Stimulated activated CD4-positive, alpha-beta T cell treated with anti-CD3 and anti-CD28 coated beads, Interleukin-4, amount 100 ng/mL, for 48 hours (primary cell): Measurements from ENCODE around the gene BCAM.
"Not testable (repeated sequence)": the region's sequence is repeated elsewhere in the genome, so short reads cannot be mapped to it uniquely, and the experiment has no call there.

ENCODE experiments used
- DNase-seq, 2 donors: peaks; one replicate each; pipeline ENCODE4 v3.0.0-alpha.2; 2020; ENCODE audit warnings: low read depth in 2 of 2

Gene BCAM

DNA sequence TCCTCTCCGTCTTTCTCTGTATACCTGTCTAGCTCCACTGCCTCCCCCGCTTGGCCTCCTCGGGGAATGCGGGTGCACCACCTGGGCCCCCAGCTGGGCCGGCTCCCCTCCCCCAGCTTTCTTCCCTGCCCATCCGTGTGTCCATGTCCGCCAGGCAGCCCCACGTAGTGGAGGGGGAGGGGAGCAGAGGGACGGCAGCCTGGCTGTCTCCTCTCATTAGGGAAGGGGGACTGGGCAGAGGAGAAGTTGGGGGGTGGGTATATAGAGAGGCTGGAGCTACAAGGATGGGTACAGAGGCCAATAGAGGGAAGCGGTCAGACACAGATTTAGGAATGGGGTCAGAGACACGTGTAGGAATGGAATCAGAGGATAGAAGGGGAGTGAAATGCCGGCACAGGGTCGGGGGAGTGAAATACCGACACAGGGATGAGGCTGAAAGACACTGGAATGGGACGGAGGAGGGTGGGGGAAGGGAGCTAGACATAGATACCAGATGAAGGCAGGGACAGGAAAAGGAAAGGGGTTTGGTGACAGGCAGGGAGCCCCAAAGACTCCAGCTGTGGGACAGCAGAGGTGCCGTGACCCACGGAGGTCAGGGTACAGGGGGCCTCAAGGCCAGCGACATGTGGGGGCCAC lies 40.0 kb downstream of the BCAM start:
- DNase-seq, result no peak

DNA sequence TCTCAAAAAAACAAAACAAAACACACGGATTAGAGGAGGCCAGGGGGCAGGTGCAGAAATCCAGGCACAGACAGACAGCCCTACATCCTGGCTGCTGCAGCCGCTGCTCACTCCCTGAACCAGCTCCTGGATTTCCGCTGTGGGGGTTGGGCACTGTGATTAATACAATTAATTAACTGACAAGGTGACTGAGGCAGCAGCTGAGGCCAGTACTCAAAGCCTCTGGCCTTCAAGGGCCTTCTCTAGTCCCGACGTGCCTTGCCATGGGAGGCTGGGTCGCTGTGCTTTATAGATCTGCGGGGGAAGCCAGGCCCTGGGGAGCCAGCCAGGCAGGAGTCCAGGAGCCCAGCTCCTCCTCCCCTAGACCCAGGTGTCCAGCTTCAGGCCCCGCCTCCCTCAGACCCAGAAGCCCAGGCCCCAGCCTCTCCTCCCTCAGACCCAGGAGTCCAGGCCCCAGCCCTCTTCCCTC lies 41.8 kb downstream of the BCAM start:
- DNase-seq, result no peak

DNA sequence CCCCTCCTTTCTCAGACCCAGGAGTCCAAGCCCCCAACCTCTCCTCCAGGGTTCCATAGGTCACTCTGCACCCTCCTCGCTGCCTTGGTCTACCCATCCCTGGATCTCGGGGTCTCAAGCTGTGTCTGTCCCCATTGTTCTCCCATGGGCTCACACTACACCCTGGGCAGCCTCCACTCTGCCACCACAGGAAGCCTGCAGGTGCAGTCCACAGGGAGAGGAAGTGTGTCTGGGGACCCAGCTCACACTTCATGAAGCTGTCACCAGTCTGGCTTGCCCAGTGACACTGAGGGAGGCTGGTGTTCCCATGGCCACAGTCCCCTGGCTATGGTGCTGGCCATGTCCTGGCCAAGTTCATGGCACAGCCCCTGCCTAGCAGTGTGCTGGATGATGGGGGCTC lies 42.5 kb downstream of the BCAM start:
- DNase-seq, result no peak

DNA sequence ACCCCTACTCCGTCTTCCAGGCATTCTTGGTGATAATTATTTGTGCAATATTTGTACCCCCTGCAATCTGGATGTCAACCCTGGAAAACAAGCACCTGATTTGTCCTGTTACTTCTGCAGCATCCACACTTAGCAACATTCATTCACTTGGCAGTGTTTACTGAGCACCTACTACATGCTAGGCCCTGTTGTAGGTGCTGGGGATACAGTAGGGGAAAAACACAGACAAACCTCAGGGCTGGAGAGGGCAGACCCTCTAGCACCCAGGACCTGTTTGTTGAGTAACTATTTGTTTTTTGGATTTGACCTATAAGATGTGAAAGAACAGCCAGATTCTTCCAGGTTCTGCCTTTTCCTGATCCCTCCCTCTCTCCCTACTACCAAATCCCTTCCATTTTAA lies 46.7 kb downstream of the BCAM start:
- DNase-seq, result no peak

DNA sequence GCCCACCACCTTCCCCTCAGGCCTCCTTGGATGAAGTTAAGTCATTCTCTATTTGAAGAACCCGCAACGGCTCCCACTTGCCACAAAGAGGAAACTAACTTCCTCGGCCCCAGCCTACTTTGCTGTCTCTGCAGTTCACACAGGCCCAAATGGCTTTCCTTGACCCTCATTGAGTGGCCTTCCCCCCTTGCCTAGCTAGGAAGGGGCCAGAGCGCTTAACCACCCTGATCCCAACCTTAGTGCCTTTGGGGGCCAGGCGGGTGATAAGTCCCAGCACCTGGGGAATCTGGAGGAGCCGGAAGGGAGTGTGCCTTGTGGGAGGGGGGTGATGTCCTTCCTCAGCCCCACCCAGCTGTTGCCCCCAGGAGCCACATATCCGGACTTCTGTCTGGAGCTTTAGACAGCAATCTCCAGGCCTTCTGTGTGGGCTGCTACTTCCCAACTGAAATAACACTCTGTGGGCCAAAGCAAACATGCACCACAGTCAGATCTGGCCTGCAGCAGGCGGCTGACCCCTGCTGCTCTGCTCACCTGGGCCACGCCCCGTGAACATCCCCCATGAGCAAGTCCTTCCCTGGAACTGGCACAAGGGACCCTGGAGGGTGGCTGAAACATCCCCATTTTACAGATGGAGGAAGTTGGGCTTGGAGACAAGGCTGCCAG lies 47.6 kb downstream of the BCAM start:
- DNase-seq, result no peak

DNA sequence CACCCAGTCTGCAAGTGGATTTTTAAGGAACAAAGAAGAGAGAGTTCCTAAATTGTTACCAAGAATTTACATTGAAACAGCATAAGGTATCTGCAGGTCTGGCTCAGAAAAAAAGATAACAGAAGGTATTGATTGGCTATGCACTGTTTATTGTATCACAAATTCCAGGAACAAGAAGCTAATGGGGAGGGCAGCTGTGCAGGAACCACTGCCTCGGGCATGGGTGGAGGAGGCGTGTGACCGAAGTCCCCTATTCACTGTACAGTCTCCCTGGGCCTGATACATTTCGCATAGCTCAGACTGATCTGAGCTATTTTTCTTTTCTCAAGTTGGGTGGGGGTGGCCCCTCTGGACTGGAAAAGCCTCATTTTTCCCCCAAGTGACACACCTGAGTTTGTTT lies 48.9 kb downstream of the BCAM start:
- DNase-seq, result no peak

DNA sequence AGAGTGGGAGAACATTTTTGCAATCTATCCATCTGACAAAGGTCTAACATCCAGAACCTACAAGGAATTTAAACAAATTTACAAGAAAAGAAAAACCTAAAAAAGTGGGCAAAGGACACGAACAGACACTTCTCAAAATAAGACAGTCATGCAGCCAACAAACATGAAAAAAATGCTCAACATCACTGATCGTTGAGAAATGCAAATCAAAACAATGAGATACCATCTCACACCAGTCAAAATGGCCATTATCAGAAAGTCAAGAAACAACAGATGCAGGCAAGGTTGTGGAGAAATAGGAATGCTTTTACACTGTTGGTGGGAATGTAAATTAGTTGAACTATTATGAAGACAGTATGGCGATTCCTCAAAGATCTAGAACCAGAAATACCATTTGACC lies 52.7 kb downstream of the BCAM start:
- not testable (repeated sequence) for DNase-seq

DNA sequence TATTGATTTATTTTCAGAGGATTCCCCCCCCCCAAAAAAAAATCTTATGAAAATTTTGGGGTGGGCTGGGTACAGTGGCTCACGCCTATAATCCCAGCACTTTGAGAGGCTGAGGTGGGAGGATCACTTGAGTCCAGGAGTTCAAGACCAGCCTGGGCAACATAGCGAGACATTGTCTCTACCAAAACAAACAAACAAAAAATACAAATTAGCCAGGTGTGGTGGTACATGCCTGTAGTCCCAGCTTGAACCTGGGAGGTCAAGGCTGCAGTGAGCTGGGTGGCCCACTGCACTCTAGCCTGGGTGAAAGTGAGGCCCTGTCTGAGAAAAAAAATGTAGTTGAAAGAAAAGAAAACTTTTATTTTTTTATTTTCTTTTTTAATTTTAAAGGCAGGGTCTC lies 55.1 kb downstream of the BCAM start:
- DNase-seq, result no peak

DNA sequence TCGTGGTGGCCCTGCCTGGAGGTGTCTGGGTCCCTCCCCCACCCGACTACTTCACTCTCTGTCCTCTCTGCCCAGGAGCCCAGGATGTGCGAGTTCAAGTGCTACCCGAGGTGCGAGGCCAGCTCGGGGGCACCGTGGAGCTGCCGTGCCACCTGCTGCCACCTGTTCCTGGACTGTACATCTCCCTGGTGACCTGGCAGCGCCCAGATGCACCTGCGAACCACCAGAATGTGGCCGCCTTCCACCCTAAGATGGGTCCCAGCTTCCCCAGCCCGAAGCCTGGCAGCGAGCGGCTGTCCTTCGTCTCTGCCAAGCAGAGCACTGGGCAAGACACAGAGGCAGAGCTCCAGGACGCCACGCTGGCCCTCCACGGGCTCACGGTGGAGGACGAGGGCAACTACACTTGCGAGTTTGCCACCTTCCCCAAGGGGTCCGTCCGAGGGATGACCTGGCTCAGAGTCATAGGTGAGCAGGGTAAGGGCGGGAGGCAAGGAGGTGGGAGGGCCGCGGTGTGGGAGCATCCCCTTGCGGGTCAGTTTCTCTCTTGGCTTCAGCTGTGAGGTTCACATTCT lies 56.4 kb downstream of the BCAM start:
- DNase-seq, result no peak

DNA sequence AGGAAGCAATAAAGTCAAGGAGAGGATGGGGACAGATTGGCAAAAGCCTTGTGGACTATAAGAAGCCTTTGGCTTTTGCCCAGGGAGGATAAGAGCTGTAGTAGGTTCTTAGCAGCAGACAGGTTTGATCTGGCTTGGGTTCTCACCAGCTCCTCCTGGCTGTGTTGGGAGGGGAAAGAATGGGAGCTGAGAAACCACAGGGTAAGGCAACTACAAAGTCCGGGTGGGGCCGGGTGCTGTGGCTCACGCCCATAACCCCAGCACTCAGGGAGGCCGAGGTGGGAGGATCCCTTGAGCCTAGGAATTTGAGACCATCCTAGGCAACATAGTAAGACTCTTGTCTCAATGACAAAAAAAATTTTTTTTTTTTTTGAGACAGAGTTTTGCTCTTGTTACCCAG lies 57.8 kb downstream of the BCAM start:
- DNase-seq, result no peak

DNA sequence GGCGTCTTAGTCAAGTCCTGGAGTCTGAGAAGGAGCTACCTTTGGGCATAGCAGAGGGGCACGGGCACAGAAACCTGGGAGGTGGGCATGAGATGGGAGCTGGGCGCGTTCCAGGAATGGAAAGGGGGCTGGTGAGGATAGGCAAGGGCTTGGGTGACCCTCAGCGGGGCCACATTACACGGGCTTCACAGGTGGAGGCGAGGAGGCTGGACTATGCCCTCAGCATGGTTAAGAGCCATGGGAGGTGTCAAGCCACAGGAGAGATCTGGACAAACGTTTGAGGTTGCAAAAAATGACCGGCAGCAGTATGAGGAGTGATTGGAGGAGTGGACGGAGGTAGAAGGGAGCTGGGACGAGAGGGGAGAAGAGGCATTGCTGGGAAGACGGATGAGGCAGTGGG lies 58.7 kb downstream of the BCAM start:
- no peak for DNase-seq

DNA sequence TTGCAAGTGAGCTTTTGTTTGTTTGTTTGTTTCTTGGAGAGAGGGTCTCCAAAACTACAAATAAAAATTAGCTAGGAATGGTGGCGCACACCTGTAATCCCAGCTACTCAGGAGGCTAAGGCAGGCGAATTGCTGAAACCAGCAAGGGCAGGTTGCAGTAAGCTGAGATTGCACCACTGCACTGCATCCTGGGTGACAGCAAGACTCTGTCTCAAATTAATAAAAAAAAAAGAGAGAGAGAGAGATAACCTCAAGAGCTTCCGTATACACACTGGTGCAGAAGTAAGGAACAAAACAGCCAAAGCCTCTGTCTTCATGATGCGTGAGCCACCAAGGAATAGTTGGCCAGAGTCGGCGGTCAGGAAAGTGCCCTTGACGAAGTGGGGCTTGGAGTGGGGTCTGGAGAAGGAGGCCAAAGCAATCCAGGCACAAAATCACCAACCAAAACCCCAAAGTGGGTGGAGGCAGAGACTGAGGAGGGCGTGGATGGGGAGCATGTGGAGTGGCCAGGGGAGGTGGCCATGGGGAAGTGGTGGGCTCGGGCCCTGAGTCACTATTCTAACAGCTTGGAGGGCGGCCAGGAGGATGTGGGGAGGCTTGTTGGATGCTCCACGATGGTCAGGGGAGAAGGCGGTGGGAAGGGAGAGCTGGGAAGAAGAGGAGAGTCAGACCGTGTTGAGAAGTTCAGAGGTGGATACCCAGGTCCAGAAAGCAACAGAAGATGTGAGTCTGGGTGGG lies 61.0 kb downstream of the BCAM start:
- DNase-seq, result no peak
